Amygdala (tissue), 56 donors: ENCODE measurements around the gene HRG.
"Not testable (repeated sequence)": the region's sequence is repeated elsewhere in the genome, so short reads cannot be mapped to it uniquely, and the experiment has no call there.

Experiments used
- DNase-seq, 56 donors: peaks; one replicate each; lab custom pipeline; 2025; lab: John Stamatoyannopoulos, UW

Gene HRG

DNA sequence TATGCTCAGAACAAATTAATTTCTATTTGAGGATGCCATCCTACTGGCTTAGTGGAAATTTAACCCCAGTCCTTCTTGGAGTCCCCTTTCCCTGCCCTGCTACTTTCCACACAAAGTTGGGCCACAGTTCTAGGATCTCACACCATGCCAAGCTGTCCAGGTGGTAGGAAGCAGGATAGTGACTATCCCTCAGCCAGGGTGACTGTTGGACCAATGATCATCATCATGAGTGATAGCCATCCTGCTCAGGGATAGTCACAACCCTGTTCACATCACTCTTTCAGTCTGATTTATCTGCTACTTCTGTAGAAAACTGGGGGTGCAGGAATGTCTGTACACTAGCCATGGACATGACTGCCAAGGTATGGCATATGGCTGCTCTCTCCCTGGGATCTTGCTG, 12.8 kb downstream of the HRG start:
- DNase-seq: no peak

DNA sequence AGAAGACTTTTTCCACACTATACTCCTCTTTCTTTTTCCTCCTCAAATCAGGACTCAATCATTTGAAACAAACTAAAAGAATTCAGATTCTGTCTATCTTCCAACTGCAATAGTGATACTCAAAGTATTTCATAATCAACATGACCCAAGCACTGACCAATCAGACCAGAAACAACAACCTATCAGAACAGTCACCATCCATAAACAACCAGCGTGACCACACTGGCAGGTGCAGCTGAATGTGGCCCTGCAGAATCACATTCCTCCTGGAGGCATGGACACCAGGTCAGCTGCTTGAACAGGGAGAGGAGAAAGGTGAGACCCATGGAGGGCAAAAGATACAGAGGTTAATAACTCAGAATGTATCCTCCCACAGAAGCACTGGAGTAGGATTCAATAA, 13.3 kb downstream of the HRG start:
- DNase-seq: no peak

DNA sequence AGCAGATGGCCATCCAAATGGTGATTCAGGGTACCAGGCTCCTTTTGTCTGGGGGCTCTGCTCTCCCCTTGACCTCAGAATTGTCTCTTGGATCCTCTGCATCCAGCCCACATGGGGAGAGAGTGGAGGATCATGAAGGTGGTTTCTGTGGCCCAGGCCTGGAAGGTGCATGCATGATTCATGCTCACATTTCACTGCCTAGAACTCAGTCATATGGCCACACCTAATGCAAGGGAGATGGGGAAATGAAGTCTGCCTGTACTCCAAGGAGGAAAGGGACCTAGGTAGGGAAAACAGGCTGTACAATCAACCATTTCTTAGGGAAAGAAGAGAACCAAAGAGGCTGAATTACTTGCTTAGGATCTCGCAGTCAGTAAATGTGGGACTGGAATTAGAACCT, 15.1 kb downstream of the HRG start:
- no peak for DNase-seq

DNA sequence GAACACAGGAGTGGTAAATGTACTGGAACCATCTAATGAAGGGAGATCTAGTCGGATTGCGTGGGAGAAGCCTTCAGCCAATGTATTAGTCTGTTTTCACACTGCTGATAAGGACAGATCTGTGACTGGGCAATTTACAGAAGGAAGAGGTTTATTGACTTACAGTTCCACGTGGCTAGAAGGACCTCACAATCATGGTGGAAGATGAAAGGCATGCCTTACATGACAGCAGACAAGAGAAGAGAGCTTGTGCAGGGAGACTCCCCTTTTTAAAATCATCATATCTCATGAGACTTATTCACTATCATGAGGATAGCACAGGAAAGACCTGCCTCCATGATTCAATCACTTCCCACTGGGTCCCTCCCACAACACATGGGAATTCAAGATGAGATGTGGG, 17.0 kb downstream of the HRG start:
- DNase-seq: no peak

DNA sequence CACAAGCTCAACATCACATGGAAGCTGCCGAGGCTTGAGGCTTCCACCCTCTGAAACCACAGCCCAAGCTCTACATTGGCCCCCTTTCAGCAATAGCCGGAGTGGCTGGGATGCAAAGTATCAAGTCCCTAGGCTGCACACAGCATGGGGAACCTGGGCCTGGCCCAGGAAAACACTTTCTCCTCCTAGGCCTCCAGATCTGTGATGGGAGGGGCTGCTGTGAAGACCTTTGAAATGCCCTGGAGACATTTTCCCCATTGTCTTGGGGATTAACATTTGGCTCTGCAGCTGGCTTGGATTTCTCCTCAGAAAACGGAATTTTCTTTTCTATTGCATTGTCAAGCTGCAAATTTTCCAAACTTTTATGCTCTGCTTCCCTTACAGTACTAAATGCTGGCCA, 18.2 kb downstream of the HRG start:
- DNase-seq: no peak

DNA sequence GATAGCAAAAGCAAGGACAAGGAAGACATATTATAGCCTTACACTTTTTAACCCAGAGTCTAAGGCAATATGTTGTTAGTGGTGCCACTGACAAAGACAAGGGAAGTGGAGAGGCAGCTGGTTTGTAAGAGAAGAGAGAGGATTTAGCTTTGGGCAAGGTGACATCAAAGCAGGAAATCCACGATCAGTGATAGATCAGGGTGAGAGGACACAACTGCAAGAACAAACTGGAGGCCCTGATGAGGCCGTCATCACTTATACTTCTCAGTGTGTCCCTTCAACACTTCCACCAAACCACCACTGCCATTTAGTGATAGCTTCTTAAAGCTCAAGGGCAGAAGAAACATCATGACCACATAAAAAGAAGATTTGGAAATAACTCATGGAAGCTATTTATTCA, 20.7 kb downstream of the HRG start:
- not testable (repeated sequence) for DNase-seq

DNA sequence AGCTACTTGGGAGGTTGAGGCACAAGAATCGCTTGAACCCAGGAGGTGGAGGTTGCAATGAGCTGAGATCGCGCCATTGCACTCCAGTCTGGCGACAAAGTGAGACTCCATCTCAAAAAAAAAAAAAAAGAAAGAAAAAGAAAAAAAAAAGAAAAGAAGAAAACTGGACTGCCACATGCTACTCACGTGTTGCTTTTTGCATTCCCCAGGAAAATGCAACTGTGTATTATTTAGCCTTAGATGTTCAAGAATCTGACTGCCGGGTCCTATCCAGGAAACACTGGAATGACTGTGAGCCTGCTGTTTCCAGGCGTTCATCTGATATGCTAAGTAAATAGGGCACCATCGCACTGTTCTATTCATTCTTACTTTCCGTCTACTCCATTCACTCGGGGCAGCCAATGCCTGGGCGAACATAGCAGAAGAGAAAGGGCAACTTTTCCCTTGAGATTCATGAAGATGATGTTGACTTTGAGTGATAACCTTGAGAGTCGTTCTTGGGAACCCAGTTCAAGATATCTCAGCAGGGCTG, 21.4 kb downstream of the HRG start:
- DNase-seq: no peak

DNA sequence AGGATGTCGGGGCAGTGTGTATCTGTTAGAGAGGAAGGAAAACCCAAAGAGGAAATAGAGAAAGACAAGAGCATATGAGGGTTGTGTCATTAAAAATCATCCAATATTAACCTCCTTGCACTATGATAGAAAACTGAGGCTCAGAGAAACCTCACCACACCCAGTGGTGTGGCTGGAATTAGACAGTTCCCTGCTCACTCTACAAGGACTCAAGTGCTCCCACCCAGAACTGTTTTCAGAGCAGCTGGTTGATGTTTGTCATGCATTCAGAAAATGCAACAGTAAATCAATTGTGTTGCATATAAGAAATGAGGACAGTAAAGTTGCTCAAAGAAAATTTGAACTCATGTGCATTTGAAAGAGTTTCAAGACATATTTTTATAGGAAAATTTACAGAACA, 24.5 kb downstream of the HRG start:
- DNase-seq: not testable (repeated sequence)

DNA sequence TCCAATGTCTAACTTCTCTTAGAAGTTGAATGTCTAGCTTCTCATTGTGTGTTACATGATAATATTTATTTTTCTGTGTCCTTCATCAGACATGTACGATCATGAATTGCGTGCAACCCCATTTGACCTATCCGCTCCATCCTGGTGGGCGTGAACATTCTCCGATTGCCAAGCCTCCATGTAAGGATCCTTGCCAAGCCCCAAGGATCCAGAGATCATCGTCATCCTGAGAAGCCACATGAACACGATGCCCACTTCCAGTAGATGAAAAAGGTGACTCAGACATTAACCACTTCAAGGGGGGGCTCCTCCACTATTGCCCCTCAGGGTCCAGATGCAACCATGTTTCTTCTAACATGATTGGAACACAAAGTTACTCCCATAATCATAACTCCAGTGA, 25.9 kb downstream of the HRG start:
- DNase-seq: no peak

DNA sequence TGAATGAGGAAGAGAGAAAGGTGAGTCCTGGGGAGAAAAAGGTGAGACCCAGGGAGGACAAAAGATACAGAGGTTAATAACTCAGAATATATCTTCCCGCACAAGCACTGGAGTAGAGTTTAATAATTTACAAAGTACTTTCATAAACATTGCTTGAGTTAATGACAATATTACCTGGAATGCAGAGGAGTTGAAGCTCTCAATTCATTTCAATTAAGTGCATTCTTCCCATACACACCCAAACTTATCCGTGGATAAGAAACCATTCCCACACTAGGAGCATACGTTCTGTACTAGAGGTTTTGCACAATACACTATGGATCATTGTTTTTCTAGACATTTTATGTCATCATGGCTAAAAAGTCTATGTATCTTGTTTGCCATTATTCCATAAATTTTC, 28.0 kb downstream of the HRG start:
- no peak for DNase-seq

DNA sequence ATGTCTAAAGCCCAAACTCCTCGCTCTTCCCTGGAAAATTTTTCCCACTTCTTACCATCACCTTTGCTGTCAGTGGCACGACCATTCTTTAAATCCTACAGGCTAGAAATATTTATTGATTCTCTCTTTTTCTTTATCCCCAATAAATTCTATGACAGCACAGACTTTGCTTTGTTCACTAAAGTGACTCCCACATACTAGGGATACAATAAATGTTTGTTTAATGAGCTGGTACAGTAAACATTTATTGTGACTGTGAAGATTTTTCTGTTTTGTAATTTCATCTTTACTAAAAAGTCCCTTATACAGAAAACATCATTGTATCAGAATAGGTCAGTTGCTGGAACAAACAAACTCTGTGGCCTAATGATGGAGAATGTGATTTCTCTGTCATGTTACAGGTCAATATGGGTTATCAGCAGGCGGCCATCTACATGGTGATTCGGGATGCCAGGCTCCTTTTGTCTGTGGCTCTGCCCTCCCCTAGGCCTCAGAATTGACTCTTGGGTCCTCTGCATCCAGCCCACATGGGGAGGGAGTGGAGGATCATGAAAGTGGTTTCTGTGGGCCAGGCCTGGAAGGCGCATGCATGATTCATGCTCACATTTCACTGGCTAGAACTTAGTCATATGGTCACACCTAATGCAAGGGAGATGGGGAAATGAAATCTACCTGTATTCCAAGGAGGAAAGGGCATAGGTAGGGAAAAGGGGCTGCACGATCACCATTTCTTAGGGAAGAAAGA, 28.6 kb downstream of the HRG start:
- no peak for DNase-seq

DNA sequence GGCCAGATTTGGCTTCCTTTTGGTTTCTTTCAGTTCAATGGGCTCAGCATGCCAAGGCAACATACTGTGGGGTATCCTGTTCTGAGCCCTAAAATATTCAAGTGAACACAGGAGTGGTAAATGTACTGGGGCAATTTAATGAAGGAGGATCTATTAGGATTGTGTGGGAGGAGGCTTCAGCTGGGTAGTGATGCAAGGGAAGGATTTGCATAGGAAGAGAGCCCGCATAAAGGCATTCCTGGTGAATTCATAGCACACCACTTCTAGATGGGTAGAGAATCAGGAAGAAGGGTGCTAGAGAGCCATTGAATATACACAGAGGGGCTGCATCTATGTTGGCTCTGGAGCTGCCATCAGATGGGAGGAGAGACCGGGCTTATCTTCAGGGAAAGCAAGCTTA, 30.7 kb downstream of the HRG start:
- no peak for DNase-seq

DNA sequence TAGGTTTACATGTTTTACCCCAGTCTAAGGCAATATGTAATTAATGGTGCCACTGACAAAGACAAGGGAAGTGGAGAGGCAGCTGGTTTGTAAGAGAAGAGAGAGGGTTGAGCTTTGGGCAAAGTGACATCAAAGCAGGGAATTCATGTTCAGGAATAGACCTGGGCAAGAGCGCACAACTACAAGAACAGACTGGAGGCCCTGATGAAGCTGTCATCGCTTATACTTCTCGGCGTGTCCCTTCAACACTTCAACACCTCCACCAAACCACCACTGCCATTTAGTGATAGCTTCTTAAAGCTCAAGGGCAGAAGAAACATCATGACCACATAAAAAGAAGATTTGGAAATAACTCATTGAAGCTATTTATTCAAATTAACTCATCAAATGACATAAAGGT, 31.7 kb downstream of the HRG start:
- DNase-seq: no peak

DNA sequence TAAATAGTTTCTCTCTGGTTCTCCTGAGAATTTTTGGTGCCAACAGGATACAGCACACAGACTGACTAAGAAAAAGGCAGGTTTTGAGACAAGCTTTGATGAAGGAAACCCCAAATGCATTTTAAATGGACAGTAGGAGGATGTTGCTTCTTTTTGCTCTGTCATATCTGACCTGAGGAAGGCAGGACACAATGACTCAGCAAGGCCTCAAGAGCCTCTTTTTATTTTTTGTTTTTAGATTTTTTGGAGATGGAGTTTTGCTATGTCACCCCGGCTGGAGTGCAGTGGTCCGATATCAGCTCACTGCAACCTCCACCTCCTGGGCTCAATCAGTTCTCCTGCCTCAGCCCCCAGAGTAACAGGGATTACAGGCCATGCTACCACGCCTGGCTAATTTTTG, 34.5 kb downstream of the HRG start:
- no peak for DNase-seq

DNA sequence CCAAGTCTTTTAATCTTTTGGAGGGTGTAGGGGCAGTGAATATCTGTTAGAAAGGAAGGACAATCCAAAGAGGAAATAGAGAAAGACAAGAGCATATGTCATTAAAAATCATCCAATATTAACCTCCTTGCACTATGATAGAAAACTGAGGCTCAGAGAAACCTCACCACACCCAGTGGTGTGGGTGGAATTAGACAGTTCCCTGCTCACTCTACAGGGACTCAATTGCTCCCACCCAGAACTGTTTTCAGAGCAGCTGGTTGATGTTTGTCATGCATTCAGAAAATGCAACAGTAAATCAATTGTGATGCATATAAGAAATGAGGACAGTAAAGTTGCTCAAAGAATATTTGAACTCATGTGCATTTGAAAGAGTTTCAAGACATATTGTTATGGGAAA, 36.6 kb downstream of the HRG start:
- not testable (repeated sequence) for DNase-seq

DNA sequence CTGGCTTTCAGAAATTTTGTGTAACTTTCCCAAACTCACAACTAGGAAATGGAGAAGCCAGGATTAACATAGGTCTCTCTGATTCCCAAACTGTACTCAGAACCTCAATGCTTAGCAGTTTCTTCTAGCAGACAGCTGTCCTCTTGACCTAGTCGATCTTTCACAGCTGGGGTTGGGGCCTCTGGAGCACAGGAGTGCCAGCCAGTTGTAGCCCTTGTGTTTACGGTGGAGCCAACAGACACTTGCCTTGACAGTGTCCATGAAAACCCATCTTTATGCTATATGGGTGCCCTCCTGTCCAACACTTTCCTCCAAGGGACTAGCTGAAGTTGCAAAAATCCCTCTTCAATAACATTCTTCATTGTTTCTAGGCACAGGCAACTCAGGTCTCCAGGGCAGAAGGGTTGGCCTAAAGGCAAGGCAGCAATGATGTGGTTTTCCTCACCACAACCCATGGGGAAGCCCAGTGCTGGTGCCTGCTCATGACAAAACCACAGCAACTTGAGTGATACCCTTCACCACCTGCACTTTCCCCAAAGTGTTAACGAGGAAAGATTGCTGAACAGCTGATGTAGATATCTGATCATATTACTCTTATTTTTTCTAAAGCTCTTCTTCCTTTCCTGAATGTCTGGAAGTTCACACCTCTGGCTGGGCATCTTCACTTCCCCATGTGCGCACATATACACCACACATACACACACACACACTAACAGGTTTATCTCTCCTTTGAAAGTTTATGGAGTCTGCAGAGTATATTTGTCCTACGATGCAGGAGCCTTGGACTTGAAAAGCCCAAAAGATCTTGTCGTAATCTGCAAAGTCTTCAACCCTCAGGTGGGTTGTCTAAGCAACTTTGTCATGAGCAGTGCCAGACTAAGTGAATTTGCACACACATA, 40.3 kb downstream of the HRG start:
- no peak for DNase-seq

DNA sequence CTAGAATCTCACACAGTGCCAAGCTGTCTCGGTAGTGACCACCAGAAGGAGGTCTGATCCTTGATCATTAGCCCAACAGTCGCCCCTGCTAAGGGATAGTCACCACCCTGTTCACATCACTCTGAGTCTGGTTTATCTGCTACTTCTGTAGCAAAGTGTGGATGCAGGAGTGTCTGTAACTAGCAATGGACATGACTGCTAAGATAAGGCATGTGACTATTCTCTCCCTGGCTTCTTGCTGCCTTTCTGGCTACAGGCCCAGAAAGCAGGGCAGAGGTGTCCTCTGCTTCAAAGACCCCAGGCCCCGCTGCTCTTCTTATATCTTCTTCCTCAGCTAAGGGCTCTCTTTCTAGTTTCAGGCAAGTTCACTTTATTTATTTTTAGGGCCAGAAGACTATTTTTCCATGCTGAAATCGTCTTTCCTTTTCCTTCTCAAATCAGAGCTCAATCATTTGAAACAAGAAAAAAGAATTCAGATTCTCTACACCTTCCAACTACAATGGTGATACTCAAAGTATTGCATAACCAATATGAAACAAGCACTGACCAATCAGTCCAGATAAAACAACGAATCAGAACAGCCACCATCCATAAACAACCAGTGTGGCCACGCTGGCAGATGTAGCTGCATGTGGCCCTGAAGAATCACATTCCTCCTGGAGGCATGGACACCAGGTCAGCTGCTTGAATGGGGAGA, 43.3 kb downstream of the HRG start:
- DNase-seq: no peak

DNA sequence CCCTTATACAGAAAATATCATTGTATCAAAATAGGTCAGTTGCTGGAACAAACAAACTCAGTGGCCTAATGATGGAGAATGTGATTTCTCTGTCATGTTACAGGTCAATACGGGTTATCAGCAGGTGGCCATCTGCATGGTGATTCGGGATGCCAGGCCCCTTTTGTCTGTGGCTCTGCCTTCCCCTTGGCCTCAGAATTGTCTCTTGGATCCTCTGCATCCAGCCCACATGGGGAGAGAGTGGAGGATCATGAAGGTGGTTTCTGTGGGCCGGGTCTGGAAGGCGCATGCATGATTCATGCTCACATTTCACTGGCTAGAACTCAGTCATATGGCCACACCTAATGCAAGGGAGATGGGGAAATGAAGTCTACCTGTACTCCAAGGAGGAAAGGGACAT, 44.9 kb downstream of the HRG start:
- not testable (repeated sequence) for DNase-seq

DNA sequence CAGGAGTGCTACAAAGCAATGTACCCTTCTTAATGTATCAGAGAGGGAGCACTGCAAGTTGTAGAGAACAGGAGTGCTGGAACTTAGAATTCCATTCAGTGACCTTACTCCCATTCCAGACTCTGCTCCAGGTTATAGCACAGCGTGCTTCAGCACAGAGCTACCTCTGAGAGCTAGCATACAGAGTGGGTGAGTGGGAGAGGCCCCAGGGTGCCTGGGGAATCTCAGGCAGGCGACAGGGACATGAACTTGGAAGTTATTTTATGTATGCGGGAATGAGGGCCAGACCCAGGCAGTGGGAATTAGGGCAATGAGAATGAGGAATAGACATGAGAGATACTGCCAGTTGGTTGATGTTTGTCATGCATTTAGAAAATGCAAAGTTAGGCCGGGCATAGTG, 47.7 kb downstream of the HRG start:
- DNase-seq: no peak

DNA sequence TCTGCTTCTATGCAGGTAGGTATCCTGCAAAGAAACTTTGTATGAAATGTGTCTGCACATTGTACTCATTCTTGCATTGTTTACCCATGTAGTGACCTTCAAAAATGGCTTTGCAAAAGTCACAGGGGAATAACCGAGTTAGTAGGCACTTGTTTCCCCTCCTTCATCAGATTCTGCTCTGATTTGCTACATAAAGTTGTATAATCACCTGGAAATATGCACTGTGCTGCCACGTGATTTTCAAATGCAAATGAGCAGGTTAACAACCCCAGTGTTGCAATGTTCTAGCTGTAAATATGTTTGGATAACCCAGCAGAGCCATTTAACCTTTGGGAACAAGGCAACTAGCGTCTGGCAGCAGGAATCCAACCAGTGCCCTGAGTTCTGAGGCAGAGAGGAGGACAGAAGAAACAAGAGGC, 51.2 kb downstream of the HRG start, which contains the start of gene KNG1:
TSS of gene KNG1 (plus strand) at position 321 of the 419 bp plus-strand sequence. CDS start 184 bp downstream, outside the sequence.
- DNase-seq: no peak
